ENCODE results near the gene SPSB2.
"Not testable (repeated sequence)": the region's sequence is repeated elsewhere in the genome, so short reads cannot be mapped to it uniquely, and the experiment has no call there.

The SPSB2 gene

DNA sequence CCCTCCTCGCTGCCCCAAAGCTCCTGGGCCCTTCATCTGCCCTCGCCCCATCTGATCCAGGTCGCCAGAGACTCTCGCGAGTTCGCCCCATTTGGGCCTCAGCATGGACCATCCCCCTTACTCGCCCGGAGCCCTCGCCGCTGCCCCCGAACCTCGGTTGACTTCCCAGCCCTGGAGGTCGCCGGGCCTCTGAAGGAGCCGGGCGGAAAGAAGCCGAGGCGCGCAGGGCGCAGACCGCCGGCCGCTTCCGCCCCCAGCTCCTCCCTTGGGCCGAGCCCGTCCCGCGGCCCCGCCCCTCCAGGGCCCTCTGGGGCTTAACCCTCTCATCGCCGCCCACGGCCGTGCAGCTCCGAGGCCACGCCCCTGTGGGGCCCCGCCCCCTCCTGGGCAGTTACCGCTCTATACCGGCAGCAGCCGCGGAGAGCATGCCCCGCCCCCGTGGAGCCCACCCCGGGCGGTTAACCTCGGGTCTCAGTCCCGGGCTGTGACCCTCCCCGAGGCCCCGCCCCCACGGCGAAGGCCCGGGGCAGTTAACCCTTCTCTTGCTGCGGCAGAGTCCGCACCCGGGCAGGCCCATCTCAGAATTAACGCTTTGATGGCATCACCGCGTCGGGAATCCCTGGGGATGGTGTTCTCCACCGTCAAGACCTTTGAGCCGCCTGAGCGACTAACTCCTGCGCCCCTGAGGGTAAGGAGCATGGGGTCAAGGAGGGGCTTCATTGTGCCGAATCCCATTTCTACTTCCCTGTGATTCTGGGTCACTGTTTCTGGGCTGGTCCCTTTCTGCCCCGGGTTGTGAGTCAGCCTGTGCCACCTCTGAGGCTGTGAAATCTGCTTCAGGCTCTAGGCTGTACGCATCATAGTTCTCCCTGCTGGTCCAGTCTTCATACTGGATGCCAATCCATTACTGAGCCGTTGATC is at the start of gene SPSB2:
Gene SPSB2, minus strand, starts transcription at position 210 of the 921 bp plus-strand sequence. CDS start 402 bp downstream, outside the sequence.
- DNase-seq (ENCODE audit: low read depth), result peak; percentile 99

DNA sequence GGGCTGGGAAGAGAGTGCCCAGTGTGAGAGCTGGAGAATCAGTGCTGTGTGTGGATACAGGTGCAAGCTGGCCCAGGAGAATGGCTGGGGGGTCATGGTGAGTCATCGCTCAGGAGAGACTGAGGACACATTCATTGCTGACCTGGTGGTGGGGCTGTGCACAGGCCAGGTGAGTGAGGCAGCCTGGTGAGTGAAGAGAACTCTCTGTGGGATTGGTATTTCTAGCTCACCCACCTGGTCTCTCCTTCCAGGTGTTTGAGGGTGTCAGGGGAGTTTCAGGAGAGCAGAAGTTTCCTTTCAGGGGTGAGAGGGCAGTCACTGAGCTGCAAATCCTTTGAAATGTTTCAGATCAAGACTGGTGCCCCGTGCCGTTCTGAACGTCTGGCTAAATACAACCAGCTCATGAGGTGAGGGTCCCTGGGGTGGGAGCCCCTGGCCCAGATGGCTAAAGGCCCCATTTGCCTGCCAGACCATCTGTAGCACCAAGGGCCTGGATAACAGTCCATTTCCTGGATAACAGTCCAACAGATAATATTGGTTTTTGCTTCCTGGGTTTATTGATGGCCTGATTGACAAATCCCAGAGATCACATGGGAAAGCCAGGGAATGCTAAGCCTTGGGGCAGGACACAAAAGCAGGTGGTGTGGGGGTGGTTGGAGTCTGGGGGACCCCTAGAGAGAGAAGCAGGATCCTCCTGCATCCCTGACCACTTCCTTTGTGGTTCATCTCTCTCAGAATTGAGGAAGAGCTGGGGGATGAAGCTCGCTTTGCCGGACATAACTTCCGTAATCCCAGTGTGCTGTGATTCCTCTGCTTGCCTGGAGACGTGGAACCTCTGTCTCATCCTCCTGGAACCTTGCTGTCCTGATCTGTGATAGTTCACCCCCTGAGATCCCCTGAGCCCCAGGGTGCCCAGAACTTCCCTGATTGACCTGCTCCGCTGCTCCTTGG is 49.2 kb upstream of the SPSB2 start:
- no peak for DNase-seq (ENCODE audit: low read depth)

DNA sequence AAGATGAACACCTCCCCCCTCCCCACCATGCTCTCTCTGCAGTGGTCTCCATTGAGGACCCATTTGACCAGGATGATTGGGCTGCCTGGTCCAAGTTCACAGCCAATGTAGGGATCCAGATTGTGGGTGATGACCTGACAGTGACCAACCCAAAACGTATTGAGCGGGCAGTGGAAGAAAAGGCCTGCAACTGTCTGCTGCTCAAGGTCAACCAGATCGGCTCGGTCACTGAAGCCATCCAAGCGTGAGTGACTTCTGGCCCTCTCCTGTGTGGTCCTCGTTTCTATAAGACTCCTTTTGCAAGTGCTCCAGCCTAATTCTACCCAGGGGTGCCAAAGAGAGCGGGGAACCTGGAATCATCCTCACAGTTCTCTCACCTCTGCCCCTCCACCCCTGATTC is 48.4 kb upstream of the SPSB2 start:
- DNase-seq (ENCODE audit: low read depth), result no peak

- no peak for DNase-seq (ENCODE audit: low read depth)
Observed at GRCh38 chr12:6919588-6919987, 46.5 kb upstream of the SPSB2 start.

DNA sequence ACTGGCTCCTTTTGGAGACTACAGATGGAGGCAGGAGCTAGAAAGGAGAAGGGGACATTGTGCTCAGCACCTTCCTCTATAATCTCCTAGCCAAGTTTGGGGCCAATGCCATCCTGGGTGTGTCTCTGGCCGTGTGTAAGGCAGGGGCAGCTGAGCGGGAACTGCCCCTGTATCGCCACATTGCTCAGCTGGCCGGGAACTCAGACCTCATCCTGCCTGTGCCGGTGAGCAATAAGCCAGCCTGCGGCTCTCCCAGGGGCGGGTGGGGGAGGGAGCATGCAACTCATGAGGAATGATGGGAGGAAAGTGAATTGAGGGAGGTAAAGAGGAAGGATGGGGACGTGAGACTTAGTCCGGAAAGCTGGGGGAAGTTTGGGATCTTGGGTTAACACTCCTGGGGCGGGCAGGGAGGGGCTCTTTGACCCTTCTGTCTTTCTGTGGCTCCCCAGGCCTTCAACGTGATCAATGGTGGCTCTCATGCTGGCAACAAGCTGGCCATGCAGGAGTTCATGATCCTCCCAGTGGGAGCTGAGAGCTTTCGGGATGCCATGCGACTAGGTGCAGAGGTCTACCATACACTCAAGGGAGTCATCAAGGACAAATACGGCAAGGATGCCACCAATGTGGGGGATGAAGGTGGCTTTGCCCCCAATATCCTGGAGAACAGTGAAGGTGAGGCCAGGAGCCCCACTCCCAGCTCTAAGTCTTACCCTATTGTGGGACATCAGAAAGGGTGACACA is 44.6 kb upstream of the SPSB2 start:
- no peak for DNase-seq (ENCODE audit: low read depth)

GRCh38 chr12:6916426-6917200 is 43.5 kb upstream of the SPSB2 start:
- DNase-seq (ENCODE audit: low read depth), result no peak

DNA sequence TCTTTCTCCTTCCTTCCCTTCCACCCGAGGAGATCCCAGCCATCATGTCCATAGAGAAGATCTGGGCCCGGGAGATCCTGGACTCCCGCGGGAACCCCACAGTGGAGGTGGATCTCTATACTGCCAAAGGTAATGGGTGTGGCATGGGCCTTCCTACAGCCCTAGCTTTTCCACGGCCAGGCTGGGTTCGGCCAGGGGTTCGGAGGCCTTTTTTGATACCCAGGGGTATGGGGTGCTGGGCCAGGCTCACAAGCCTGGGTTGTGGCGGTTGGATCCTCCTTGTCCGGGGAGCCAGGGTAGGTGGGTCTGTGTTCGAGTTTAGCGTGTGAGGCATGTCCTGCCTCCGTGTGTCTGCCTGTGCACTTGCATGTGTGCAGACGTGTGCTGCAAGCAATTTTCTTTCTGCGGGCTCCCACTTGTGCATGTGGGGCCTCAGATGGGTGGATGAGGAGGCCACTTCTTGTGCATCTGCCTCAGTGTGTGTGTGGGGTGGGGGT is 42.7 kb upstream of the SPSB2 start:
- no peak for DNase-seq (ENCODE audit: low read depth)

GRCh38 chr12:6914947-6915788 is 42.1 kb upstream of the SPSB2 start:
- no peak for DNase-seq (ENCODE audit: low read depth)

DNA sequence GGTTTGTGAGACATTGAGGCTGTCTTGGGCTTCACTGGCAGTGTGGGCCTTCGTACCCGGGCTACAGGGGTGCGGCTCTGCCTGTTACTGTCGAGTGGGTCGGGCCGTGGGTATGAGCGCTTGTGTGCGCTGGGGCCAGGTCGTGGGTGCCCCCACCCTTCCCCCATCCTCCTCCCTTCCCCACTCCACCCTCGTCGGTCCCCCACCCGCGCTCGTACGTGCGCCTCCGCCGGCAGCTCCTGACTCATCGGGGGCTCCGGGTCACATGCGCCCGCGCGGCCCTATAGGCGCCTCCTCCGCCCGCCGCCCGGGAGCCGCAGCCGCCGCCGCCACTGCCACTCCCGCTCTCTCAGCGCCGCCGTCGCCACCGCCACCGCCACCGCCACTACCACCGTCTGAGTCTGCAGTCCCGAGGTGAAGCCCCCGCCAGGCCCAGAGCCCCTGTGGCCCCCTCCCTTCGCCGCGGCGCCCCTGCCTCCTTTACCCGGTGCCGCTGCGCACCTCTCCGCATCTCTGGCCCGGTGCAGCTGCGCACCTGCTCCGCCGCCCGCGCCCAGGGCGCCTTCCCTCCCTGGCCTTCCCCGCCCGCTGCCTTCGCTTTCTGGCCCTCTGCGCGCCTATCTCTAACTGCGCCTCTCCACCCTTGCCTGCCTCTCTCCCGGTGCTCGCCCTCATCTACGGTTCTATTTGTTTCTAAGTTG is 41.3 kb upstream of the SPSB2 start, which contains the start of gene ENO2:
Gene ENO2, plus strand, starts transcription at position 335 of the 701 bp plus-strand sequence. CDS start 1,253 bp downstream, outside the sequence.
- peak; percentile 86 for DNase-seq (ENCODE audit: low read depth)

DNA sequence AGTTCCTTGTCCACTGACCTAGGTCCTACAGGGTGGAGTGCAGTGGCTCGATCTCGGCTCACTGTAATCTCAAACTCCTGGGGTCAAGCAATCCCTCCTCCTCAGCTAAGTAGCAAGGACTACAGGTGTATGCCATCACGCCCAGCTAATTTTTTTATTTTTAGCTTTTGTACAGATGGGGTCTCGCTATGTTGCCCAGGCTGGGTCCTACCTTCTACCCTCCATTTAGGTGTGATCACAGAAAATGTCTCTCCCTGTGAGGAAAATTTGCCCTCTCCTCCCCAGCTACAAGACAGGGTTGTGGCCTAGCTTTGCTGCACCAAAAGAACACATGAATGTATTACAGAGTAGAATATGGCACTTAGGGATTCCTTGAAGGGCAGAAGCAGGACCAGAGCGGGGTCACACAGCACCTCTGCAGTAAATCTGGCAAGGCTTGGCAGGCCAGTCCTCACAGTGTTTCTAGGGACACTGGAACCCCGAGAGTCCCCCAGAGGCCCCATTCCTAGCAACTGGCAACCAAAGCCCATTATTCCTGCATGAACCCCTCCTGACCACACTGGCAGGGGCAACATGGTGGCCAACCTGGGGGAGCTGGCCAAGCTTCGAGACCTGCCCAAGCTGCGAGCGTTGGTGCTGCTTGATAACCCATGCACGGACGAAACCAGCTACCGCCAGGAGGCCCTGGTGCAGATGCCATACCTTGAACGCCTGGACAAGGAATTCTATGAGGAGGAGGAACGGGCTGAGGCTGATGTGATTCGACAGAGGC is 39.2 kb upstream of the SPSB2 start:
- DNase-seq (ENCODE audit: low read depth), result no peak

DNA sequence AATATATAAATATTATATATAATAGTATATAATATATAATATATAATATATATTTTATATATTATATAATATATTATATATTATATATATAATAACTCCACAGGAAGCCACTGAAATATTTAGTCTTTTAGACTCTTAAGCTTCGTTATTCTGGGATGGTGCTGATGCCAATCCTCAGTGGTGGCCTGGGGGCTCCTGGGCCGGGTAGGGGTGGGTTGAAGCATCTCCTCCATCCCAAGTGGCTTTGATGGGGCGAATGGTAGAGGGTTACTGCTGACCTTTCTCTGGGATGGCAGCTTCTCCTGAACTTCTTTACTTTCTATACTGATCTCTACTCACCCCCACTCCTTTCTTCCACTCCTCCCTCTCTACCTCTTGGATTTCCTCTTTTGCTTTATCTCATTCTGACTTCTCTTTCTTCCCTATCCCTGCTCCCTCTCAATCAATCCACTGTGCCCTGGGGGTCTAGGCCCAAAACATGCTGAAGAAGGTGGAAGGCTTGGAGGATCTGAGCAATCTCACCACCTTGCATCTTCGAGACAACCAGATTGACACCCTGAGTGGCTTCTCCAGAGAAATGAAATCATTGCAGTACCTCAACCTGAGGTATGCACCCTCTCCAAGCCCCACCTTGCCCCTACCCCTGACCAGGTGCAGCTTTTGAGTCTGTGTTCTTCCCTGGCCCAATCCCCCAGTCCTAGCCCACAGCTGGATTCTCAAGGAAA is 36.5 kb upstream of the SPSB2 start:
- no peak for DNase-seq (ENCODE audit: low read depth)

DNA sequence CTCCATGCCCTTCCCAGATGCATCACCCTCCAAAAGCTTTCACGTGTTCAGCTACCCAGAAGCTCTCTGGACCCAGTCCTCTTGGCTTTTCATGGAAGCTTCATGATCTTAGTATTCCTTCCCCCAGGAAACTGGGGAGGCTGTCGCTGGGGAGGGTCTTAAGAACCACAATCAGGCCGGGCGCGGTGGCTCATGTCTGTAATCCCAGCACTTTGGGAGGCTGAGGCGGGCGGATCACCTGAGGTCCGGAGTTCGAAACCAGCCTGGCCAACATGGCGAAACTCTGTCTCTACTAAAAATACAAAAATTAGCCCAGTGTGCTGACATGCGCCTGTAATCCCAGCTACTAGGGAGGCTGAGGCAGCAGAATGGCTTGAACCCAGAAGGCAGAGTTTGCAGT is 35.0 kb upstream of the SPSB2 start:
- not testable (repeated sequence) for DNase-seq (ENCODE audit: low read depth)

- no peak for DNase-seq (ENCODE audit: low read depth)
Observed at GRCh38 chr12:6905414-6906040, 32.4 kb upstream of the SPSB2 start.

DNA sequence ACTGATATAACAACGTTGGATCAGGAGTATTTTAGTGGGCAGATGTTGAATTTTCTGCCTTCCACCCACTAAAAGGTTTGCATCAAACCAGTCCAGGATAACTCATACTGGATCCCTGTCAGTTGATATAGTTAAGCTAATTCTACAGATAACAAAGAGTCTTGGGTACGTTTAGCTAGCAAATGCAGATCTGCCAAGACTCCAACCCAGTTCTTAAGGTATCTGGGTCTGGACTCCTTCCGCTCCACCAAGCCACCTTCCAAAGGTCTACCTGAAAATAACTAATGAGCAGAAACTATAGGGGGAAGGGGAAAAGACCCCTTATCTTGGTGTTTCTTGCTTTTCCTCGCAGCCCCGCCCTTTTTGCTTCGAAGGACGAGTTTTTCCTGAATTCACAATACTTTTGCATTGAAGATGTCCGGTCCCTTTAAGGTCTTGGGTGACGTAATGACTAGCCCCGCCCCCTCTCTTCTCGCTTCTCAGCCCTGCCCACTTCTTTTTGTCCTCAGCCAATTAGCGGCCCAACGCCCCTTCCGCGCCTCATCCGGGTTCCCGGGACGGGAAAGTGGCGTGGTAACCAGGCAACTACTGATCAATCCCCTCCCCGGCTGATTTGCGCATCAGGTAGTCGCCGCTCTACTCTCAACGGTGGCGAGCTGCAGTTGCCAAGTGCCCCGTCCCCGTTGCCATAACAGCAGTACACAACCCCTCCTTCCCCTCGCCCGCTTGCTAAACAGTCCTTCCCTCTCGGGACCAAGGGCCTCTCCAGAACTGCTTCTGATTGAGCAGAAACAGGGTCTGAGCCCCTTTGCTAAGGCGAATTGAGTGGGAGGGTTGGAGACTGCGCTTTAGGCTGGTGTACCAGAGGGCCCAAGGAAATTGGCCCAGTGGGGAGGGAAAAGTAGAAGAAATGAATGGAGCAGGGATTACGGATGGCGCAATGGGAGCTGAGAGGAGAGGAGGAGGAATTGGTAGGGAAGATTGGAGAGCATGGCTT is 31.5 kb upstream of the SPSB2 start, which contains the start of gene LRRC23:
Gene LRRC23, plus strand, starts transcription at position 543 of the 997 bp plus-strand sequence. CDS start 812 bp downstream, outside the sequence.
- DNase-seq (ENCODE audit: low read depth), result peak; percentile 95

DNA sequence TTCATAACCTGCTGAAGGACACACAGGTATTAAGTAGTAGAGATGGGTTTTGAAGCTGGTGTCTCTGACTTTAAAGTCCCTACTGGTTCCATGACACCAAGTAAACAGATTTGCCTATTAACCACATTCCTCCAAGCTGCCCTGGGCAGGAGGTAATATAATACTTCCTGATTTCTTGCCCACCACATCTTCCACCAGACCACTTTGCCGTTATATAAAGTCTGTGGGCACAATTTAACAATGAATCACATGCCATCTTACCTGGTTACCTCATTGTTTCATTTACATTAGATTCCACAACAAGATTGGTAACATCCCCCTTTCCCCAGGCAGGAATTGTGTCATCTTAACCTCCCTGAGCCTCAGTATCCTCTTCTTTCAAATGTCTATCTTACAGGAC is 30.6 kb upstream of the SPSB2 start:
- no peak for DNase-seq (ENCODE audit: low read depth)

- DNase-seq (ENCODE audit: low read depth), result no peak
Observed at GRCh38 chr12:6902448-6902847, 29.3 kb upstream of the SPSB2 start.
